Naive thymus-derived CD4-positive, alpha-beta T cell (primary cell): ENCODE results near the gene CPSF7. TPM values are rescaled to one million over a fixed set of nuclear protein-coding genes. Genes with fewer than 3 reads are reported as not detected.

Source experiments
- ATAC-seq: fragments of 150-1000 bp; cut with Tn5 transposase; 2 replicates; pipeline ENCODE4 v1.10.0; 2021; ENCODE audit warnings: mild to moderate bottlenecking, moderate library complexity
- CTCF ChIA-PET: fragments of 350-600 bp; sonication (Branson Sonifier 250); formaldehyde crosslinking; loops from one replicate; lab custom pipeline; 2021; ENCODE audit warnings: antibody characterized with exemption; lab: Charles Lee
- POLR2A ChIA-PET: fragments of 350-600 bp; sonication (Branson Sonifier 250); formaldehyde crosslinking; loops from one replicate; lab custom pipeline; 2021; ENCODE audit warnings: antibody characterized with exemption, inconsistent platforms; lab: Charles Lee
- DNase-seq, 9 donors: peaks; one replicate each; pipeline versions ENCODE4 v3.0.0 to v3.0.0-alpha.2; 2020 to 2022; ENCODE audit warnings: mixed read lengths in 1 of 9
- H3K27ac ChIP-seq: one replicate; pipeline ENCODE4 v1.7.0; 2013; ENCODE audit warnings: mild to moderate bottlenecking, low read depth, low read length, moderate library complexity
- H3K27me3 ChIP-seq, 2 donors: one replicate each; pipeline ENCODE4 v1.7.0; 2013; ENCODE audit warnings: low read length in 2 of 2, mild to moderate bottlenecking in 2 of 2, moderate library complexity in 2 of 2; ENCODE audit not compliant: control insufficient read depth in 2 of 2, insufficient read depth in 2 of 2
- H3K36me3 ChIP-seq, 3 experiments: 1 replicate in 2 of 3; 2 replicates in 1 of 3; pipeline ENCODE4 v1.7.0; 2013; ENCODE audit warnings: low read length in 3 of 3, mild to moderate bottlenecking in 3 of 3, moderate library complexity in 1 of 3; ENCODE audit not compliant: insufficient read depth in 3 of 3, control insufficient read depth in 2 of 3
- H3K4me1 ChIP-seq, 2 donors: one replicate each; pipeline ENCODE4 v1.7.0; 2013; ENCODE audit warnings: low read length in 2 of 2, mild to moderate bottlenecking in 2 of 2, moderate library complexity in 1 of 2; ENCODE audit not compliant: control insufficient read depth in 2 of 2, insufficient read depth in 2 of 2
- H3K4me3 ChIP-seq: 2 replicates; pipeline ENCODE4 v1.7.0; 2013; ENCODE audit warnings: mild to moderate bottlenecking, low read length
- H3K9me3 ChIP-seq, 3 experiments: 1 replicate in 2 of 3; 2 replicates in 1 of 3; pipeline ENCODE4 v1.7.0; 2013; ENCODE audit warnings: low read length in 3 of 3; ENCODE audit not compliant: control insufficient read depth in 2 of 3
- H3K27ac Mint-ChIP-seq, 9 donors: one replicate each; pipeline ENCODE4 v1.8.0; 2020 to 2022; ENCODE audit warnings: mixed read lengths in 9 of 9, mild to moderate bottlenecking in 8 of 9, moderate library complexity in 5 of 9, inconsistent platforms in 2 of 9
- H3K27me3 Mint-ChIP-seq, 5 donors: one replicate each; pipeline ENCODE4 v1.8.0; 2021 to 2022; ENCODE audit warnings: mixed read lengths in 5 of 5, mild to moderate bottlenecking in 1 of 5
- H3K36me3 Mint-ChIP-seq, 5 donors: one replicate each; pipeline ENCODE4 v1.8.0; 2020 to 2022; ENCODE audit warnings: mixed read lengths in 5 of 5, mild to moderate bottlenecking in 3 of 5, inconsistent platforms in 1 of 5
- H3K4me1 Mint-ChIP-seq, 7 donors: one replicate each; pipeline ENCODE4 v1.8.0; 2020 to 2022; ENCODE audit warnings: mixed read lengths in 7 of 7, mild to moderate bottlenecking in 3 of 7, inconsistent platforms in 1 of 7
- H3K4me3 Mint-ChIP-seq, 10 donors: one replicate each; pipeline ENCODE4 v1.8.0; 2020 to 2022; ENCODE audit warnings: mild to moderate bottlenecking in 10 of 10, mixed read lengths in 10 of 10, moderate library complexity in 6 of 10, inconsistent platforms in 2 of 10
- H3K9me3 Mint-ChIP-seq, 11 donors: one replicate each; pipeline ENCODE4 v1.8.0; 2020 to 2022; ENCODE audit warnings: mixed read lengths in 11 of 11, mild to moderate bottlenecking in 4 of 11, inconsistent platforms in 1 of 11, moderate library complexity in 1 of 11
- intact Hi-C, 2 donors: fragments of 100-400 bp; cut with micrococcal nuclease; formaldehyde crosslinking; loops; one replicate each; pipeline ENCODE4 v1.15.1; 2023
- polyA plus RNA-seq, 2 donors: library from polyadenylated mRNA; unstranded; fragments of 300-500 nt; fragmentation: Illumina TruSeq; gene quantifications; one replicate each; pipeline ENCODE4 v1.2.3, GENCODE V29; 2021
- total RNA-seq, 6 experiments: library from RNA in 5 of 6; stranded (reverse) in 5 of 6; gene quantifications; 1 replicate in 5 of 6; 2 replicates in 1 of 6; pipeline ENCODE4 v1.2.3 and lab custom pipeline; 2021 to 2026

Gene CPSF7
- total and polyA plus RNA-seq, 7 experiments from 2014 or later, result 27.5 to 174 (median 113) TPM

DNA sequence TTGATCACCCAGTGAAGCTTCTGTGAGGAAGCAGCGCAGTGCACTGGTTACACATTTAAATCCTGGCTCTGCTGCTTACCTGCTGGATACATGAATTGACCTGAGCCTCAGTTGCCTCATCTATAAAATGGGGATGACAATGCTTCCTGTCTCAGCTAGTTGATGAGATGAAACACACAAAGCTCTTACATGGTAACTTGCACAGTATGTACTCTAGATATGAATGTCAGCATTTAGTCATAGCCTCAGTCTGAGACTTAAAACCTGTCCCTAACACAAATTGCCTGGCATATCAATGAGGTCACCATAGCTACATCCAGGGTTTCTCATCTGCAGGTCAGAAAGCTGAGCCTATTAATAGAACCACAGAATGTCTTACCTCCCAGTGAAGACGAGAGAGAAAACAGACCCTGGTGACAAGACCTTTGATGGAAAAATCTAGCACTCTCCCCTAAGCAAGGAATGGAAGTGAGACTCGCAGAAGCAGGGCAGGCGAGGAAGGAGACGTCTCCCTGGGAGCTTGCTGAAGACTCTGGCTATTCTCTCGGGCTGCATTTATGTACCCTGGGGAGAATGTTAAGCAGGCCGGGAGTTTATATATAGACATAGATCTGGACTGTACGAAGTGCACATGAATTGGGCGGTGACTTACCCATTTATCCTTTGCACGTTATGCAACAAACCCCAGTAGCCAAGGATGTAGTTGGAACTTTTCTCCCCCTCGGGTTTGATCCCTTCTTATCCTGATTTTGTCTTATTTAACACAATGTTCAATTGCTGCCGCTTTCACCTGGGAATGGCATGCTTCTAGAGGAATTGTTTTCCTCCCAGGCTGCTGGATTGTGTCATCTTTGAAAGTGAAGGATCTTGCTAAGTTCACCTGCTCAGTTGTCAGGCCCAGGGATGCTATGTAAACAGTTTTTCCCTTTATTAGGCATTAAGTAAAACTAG lies 18.1 kb upstream of the CPSF7 start:
- H3K27me3 Mint-ChIP-seq, result no peaks in the 10 kb centered on the region
- DNase-seq (no peak), ATAC-seq (no peak)
- ChIA-PET CTCF (interaction anchor here (0.6 to 4.1 kb wide), 4 partner anchors 13 to 374 kb away, joined by 3 to 30 read pairs (median 7); no protein-coding TSS in a partner anchor), POLR2A (interaction anchor here (1.2 kb wide), 1 partner anchor 9 kb away, joined by 3 read pairs; no protein-coding TSS in a partner anchor)
- H3K27me3 ChIP-seq, result no peaks in the 10 kb centered on the region
- no peaks in the 10 kb centered on the region for H3K4me1 ChIP-seq
- peaks cover 13 to 39% (median 23%) of the 10 kb centered on the region in 5 donors for H3K36me3 Mint-ChIP-seq
- no peaks in the 10 kb centered on the region for H3K9me3 Mint-ChIP-seq
- peaks cover 7 to 20% (median 16%) of the 10 kb centered on the region in 7 donors for H3K4me1 Mint-ChIP-seq
- H3K36me3 ChIP-seq, result peaks cover 7 to 80% (median 13%) of the 10 kb centered on the region in 3 experiments
- H3K9me3 ChIP-seq, result no peaks in the 10 kb centered on the region
- intact Hi-C loops, result no loop called here
- H3K27ac ChIP-seq, result no peak overlapping the region
- no peak overlapping the region for H3K4me3 ChIP-seq
- H3K27ac Mint-ChIP-seq, result peak overlapping the region in 3 of 9 donors; percentile 1 to 36 (median 30)
- no peak overlapping the region for H3K4me3 Mint-ChIP-seq

- DNase-seq (peak; percentile 24 to 71 (median 53)), ATAC-seq (peak; percentile 92)
- H3K27ac Mint-ChIP-seq, result peak overlapping the region in 4 of 9 donors; percentile 21 to 38 (median 30)
- Histone ChIP-seq H3K9me3 (no peaks in the 10 kb centered on the region), H3K4me1 (no peaks in the 10 kb centered on the region), H3K27ac (no peak overlapping the region), H3K4me3 (no peak overlapping the region), H3K27me3 (no peaks in the 10 kb centered on the region), H3K36me3 (peaks cover 7 to 83% (median 13%) of the 10 kb centered on the region in 3 experiments)
- ChIA-PET CTCF (interaction anchor here (0.5 to 4.1 kb wide), 12 partner anchors 10 to 193 kb away, joined by 3 to 30 read pairs (median 4); no protein-coding TSS in a partner anchor), POLR2A (interaction anchor here (1.2 to 1.8 kb wide), 2 partner anchors 10 to 17 kb away, joined by 3 to 7 read pairs; partner anchors contain the start of genes CPSF7 and SDHAF2)
- H3K27me3 Mint-ChIP-seq, result no peaks in the 10 kb centered on the region
- H3K36me3 Mint-ChIP-seq, result peaks cover 13 to 35% (median 25%) of the 10 kb centered on the region in 5 donors
- H3K9me3 Mint-ChIP-seq, result no peaks in the 10 kb centered on the region
- peaks cover 7 to 27% (median 17%) of the 10 kb centered on the region in 7 donors for H3K4me1 Mint-ChIP-seq
- H3K4me3 Mint-ChIP-seq, result no peak overlapping the region
- intact Hi-C loops, result loop anchor here (1.0 kb wide), 3 partner anchors 16 to 192 kb away; partner anchors contain the start of gene SDHAF2 (in 1 of the 2)
Observed at GRCh38 chr11:61446211-61446651, 16.5 kb upstream of the CPSF7 start.

- Histone ChIP-seq H3K9me3 (no peaks in the 10 kb centered on the region), H3K27ac (no peak overlapping the region), H3K36me3 (peaks cover 7 to 84% (median 13%) of the 10 kb centered on the region in 3 experiments), H3K4me3 (no peak overlapping the region), H3K4me1 (no peaks in the 10 kb centered on the region), H3K27me3 (no peaks in the 10 kb centered on the region)
- H3K9me3 Mint-ChIP-seq, result no peaks in the 10 kb centered on the region
- CTCF ChIA-PET, result interaction anchor here (0.6 to 4.1 kb wide), 7 partner anchors 10 to 72 kb away, joined by 3 to 30 read pairs (median 7); no protein-coding TSS in a partner anchor
- H3K36me3 Mint-ChIP-seq, result peaks cover 13 to 33% (median 25%) of the 10 kb centered on the region in 5 donors
- intact Hi-C loops, result no loop called here
- no peaks in the 10 kb centered on the region for H3K27me3 Mint-ChIP-seq
- DNase-seq (no peak), ATAC-seq (no peak)
- H3K4me1 Mint-ChIP-seq, result peaks cover 7 to 27% (median 17%) of the 10 kb centered on the region in 7 donors
- POLR2A ChIA-PET, result interaction anchor here (1.8 kb wide), 1 partner anchor 16 kb away, joined by 7 read pairs; the partner anchor contains the start of genes CPSF7 and SDHAF2
- H3K4me3 Mint-ChIP-seq, result no peak overlapping the region
- peak overlapping the region in 3 of 9 donors; percentile 21 to 38 (median 22) for H3K27ac Mint-ChIP-seq
Observed at GRCh38 chr11:61445516-61445915, 15.7 kb upstream of the CPSF7 start.

GRCh38 chr11:61442616-61443015 lies 12.8 kb upstream of the CPSF7 start:
- Histone ChIP-seq H3K27ac (no peak overlapping the region), H3K27me3 (no peaks in the 10 kb centered on the region), H3K4me3 (no peak overlapping the region), H3K9me3 (no peaks in the 10 kb centered on the region), H3K36me3 (peaks cover 16 to 83% (median 30%) of the 10 kb centered on the region in 3 experiments), H3K4me1 (no peaks in the 10 kb centered on the region)
- ATAC-seq, result no peak
- POLR2A ChIA-PET, result no interaction called here
- Mint-ChIP-seq H3K4me3 (no peak overlapping the region), H3K36me3 (peaks cover 7 to 33% (median 26%) of the 10 kb centered on the region in 5 donors), H3K4me1 (peaks cover 5 to 25% (median 16%) of the 10 kb centered on the region in 7 donors), H3K9me3 (no peaks in the 10 kb centered on the region), H3K27me3 (no peaks in the 10 kb centered on the region), H3K27ac (peak overlapping the region in 2 of 9 donors; percentile 38 to 70)
- no peak for DNase-seq
- CTCF ChIA-PET, result no interaction called here
- intact Hi-C loops, result no loop called here

DNA sequence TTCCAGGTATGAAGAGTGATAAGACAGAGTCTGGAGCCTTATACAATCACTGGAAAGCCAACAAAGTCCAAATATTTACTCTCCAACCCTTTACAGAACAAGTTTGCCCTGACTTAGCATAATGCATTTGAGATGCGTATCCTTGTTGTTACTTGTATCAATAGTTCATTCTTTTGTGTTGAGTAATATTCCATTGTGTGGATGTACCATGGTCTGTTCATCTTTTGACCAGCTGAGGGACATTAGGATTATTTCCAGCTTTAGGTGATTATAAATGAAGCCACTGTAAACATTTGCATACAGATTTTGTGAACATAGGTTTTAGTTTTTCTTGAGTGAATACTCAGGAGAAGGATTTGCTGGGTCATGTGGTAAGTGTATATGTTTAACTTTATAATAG lies 9.8 kb upstream of the CPSF7 start:
- no peak for ATAC-seq
- Histone ChIP-seq H3K9me3 (no peaks in the 10 kb centered on the region), H3K27ac (no peak overlapping the region), H3K4me3 (no peak overlapping the region), H3K36me3 (peaks cover 17 to 72% (median 24%) of the 10 kb centered on the region in 3 experiments), H3K4me1 (peaks cover 9% of the 10 kb centered on the region in 2 donors), H3K27me3 (no peaks in the 10 kb centered on the region)
- Mint-ChIP-seq H3K36me3 (peaks cover 11 to 45% (median 34%) of the 10 kb centered on the region in 5 donors), H3K4me3 (no peak overlapping the region), H3K4me1 (peaks cover 13 to 38% (median 31%) of the 10 kb centered on the region in 7 donors), H3K9me3 (peaks cover 0 to 4% (median 0%) of the 10 kb centered on the region in 11 donors), H3K27ac (peak overlapping the region in 1 of 9 donors; percentile 62), H3K27me3 (no peaks in the 10 kb centered on the region)
- ChIA-PET CTCF (interaction anchor here (0.8 kb wide), 1 partner anchor 104 kb away, joined by 3 read pairs; no protein-coding TSS in a partner anchor), POLR2A (interaction anchor here (0.6 to 1.2 kb wide), 2 partner anchors 25 to 104 kb away, joined by 3 to 5 read pairs; no protein-coding TSS in a partner anchor)
- intact Hi-C loops, result loop anchor here in 1 of 2 donors (10.0 kb wide), 2 partner anchors 525 to 685 kb away; partner anchors contain the start of genes INCENP and TMEM109
- no peak for DNase-seq

- Histone ChIP-seq H3K27ac (no peak overlapping the region), H3K4me1 (peaks cover 9 to 15% of the 10 kb centered on the region in 2 donors), H3K27me3 (no peaks in the 10 kb centered on the region), H3K4me3 (no peak overlapping the region), H3K9me3 (no peaks in the 10 kb centered on the region), H3K36me3 (peaks cover 17 to 59% (median 28%) of the 10 kb centered on the region in 3 experiments)
- DNase-seq (no peak), ATAC-seq (no peak)
- Mint-ChIP-seq H3K4me1 (peaks cover 23 to 44% (median 39%) of the 10 kb centered on the region in 7 donors), H3K36me3 (peaks cover 5 to 38% (median 26%) of the 10 kb centered on the region in 5 donors), H3K9me3 (peaks cover 0 to 4% (median 0%) of the 10 kb centered on the region in 11 donors), H3K27ac (peak overlapping the region in 2 of 9 donors; percentile 22 to 34), H3K27me3 (no peaks in the 10 kb centered on the region), H3K4me3 (peak overlapping the region in 1 of 10 donors; percentile 19)
- intact Hi-C loops, result loop anchor here in 1 of 2 donors (10.0 kb wide), 2 partner anchors 523 to 687 kb away; partner anchors contain the start of genes INCENP and TMEM109
- CTCF ChIA-PET, result no interaction called here
- POLR2A ChIA-PET, result no interaction called here
Observed at GRCh38 chr11:61437496-61437895, 7.7 kb upstream of the CPSF7 start.
